GM10266 (cell line): ENCODE measurements around the gene CHRM1.

Source experiments
- DNase-seq: peaks from one replicate; pipeline ENCODE4 v3.0.0; 2012; ENCODE audit errors: extremely low spot score
- CTCF ChIP-seq: IDR thresholded peaks from 2 replicates; pipeline ENCODE4 v1.5.1; 2012; ENCODE audit warnings: mild to moderate bottlenecking, low read depth; ENCODE audit not compliant: control insufficient read depth, insufficient read depth; ENCODE audit errors: missing control alignments

Gene CHRM1

GRCh38 chr11:62931499-62932278, 10.5 kb upstream of the CHRM1 start:
- DNase-seq: no peak
- no peak for TF ChIP-seq CTCF

- TF ChIP-seq CTCF: no peak
- no peak for DNase-seq
Measured at GRCh38 chr11:62930666-62931065, 9.5 kb upstream of the CHRM1 start.

- TF ChIP-seq CTCF: no peak
- DNase-seq: no peak
Measured at GRCh38 chr11:62930157-62930556, 9.0 kb upstream of the CHRM1 start.

- no peak for DNase-seq
- no peak for TF ChIP-seq CTCF
Measured at GRCh38 chr11:62928011-62928410, 6.8 kb upstream of the CHRM1 start.

- no peak for TF ChIP-seq CTCF
- no peak for DNase-seq
Measured at GRCh38 chr11:62926680-62927455, 5.7 kb upstream of the CHRM1 start.

- DNase-seq: no peak
- no peak for TF ChIP-seq CTCF
Measured at GRCh38 chr11:62925745-62926679, 4.8 kb upstream of the CHRM1 start.
